SK-N-MC (cell line): ENCODE results near the gene RBM4.

ENCODE experiments used
- EZH2 ChIP-seq: fragments of 200-600 bp; sonication (generic); IDR thresholded peaks from one replicate; pipeline ENCODE4 v1.6.1; 2017; ENCODE audit warnings: antibody characterized with exemption
- FOXP2 ChIP-seq: optimal IDR thresholded peaks from 2 replicates; pipeline ENCODE3; 2011; ENCODE audit warnings: mild to moderate bottlenecking, moderate library complexity; ENCODE audit not compliant: insufficient read depth; ENCODE audit errors: extremely low read length, control extremely low read depth
- POLR2AphosphoS5 ChIP-seq: IDR thresholded peaks from 2 replicates; pipeline ENCODE4 v1.6.1; 2012; ENCODE audit warnings: mild to moderate bottlenecking, low read depth, low read length, borderline replicate concordance

DNA sequence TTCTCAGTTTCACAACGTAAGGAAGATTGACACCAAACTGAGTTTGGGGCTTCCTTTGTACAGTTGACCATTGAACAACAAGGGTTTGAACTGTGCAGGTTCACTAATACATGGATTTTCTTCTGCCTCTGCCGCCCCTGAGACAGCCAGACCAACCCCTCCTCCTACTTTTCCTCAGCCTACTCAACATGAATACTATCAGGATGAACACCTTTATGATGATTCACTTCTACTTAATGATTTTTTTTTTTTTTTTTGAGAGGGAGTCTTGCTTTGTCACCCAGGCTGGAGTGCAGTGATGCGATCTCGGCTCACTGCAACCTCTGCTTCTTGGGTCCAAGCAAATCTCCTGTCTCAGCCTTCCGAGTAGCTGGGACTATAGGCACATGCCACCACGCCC, 14.6 kb downstream of the RBM4 start:
- no peak for TF ChIP-seq POLR2AphosphoS5
- TF ChIP-seq EZH2: no peak
- no peak for TF ChIP-seq FOXP2
